Measurements from ENCODE around the gene AIMP1. TPM values are rescaled to one million over a fixed set of nuclear protein-coding genes. Genes with fewer than 3 reads are reported as not detected.

The AIMP1 gene
- total and polyA plus RNA-seq, 2 of the 13 experiments (the other 11 are each of a cell fraction or from before 2014, with no cell fraction given), result 28.6 to 82.9 TPM

DNA sequence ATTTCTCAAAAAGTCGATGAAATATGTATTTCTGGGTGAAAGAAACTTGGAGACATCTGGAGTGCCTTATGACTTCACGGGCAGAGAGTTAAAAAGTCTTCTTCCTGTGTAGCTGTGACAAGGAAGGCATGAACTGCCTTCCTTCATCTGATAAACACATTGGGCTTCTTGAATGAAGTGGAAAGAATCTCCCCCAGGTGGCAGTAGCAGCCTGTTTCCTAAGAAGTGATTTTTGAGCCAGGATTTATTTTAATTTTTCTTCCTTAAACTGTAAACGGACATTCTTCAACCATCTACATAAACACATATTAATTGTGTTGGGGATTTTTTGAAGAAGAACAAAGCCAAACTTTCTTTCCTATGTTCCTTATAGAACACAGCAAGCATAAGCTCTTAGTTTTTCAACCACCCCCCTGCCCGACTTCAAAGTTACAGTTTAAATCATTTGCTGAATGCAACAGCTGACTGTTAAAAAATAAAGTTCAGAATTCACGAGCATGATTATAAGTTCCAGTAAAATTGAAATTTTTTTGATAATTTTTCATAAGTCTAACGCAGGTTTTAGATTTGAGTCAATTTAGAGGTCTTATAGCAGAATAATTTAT, 53.2 kb downstream of the AIMP1 start (continued):
- TF ChIP-seq, protein P1, sequence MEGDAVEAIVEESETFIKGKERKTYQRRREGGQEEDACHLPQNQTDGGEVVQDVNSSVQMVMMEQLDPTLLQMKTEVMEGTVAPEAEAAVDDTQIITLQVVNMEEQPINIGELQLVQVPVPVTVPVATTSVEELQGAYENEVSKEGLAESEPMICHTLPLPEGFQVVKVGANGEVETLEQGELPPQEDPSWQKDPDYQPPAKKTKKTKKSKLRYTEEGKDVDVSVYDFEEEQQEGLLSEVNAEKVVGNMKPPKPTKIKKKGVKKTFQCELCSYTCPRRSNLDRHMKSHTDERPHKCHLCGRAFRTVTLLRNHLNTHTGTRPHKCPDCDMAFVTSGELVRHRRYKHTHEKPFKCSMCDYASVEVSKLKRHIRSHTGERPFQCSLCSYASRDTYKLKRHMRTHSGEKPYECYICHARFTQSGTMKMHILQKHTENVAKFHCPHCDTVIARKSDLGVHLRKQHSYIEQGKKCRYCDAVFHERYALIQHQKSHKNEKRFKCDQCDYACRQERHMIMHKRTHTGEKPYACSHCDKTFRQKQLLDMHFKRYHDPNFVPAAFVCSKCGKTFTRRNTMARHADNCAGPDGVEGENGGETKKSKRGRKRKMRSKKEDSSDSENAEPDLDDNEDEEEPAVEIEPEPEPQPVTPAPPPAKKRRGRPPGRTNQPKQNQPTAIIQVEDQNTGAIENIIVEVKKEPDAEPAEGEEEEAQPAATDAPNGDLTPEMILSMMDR (CRISPR knock-in tag; IDR thresholded peaks at IDR 0.05), result peak; percentile 73
- TF ChIP-seq HOXA7 (CRISPR knock-in tag; IDR thresholded peaks at IDR 0.05), result no peak
- no peak for TF ChIP-seq SETDB1 (CRISPR knock-in tag; IDR thresholded peaks at IDR 0.05; ENCODE audit: borderline replicate concordance)
- TF ChIP-seq ZNF75D (CRISPR knock-in tag; IDR thresholded peaks at IDR 0.05; ENCODE audit: borderline replicate concordance), result no peak
- no peak for TF ChIP-seq RFX1 (IDR thresholded peaks at IDR 0.05)
- TF ChIP-seq ZNF615 (CRISPR knock-in tag; IDR thresholded peaks at IDR 0.05; ENCODE audit: borderline replicate concordance), result no peak
- no peak for TF ChIP-seq JDP2 (CRISPR knock-in tag; IDR thresholded peaks at IDR 0.05; ENCODE audit: borderline replicate concordance)
- no peak for TF ChIP-seq ZNF296 (CRISPR knock-in tag; conservative IDR thresholded peaks at IDR 0.05)
- peak; percentile 67; the same call in 1 of the 2 replicates for TF ChIP-seq RAD21 (CRISPR knock-in tag; IDR thresholded peaks at IDR 0.05)
- no peak for TF ChIP-seq ZNF530 (CRISPR knock-in tag; IDR thresholded peaks at IDR 0.05; ENCODE audit: low read depth)
- TF ChIP-seq SMC3 (IDR thresholded peaks at IDR 0.05; ENCODE audit: low read length), result peak; percentile 76
- TF ChIP-seq PRMT3 (CRISPR knock-in tag; IDR thresholded peaks at IDR 0.05; ENCODE audit: borderline replicate concordance, low read depth), result no peak
- no peak for TF ChIP-seq ZNF891 (CRISPR knock-in tag; IDR thresholded peaks at IDR 0.05)
- TF ChIP-seq FOXK1 (CRISPR knock-in tag; IDR thresholded peaks at IDR 0.05; ENCODE audit: borderline replicate concordance, low read depth), result no peak
- TF ChIP-seq NFYC (CRISPR knock-in tag; IDR thresholded peaks at IDR 0.05), result no peak
- peak; percentile 83 for TF ChIP-seq STAG1 (CRISPR knock-in tag; IDR thresholded peaks at IDR 0.05)
- no peak for TF ChIP-seq MTF1 (CRISPR knock-in tag; IDR thresholded peaks at IDR 0.05)
- TF ChIP-seq ZKSCAN5 (CRISPR knock-in tag; IDR thresholded peaks at IDR 0.05), result no peak
- no peak for TF ChIP-seq ZNF275 (CRISPR knock-in tag; IDR thresholded peaks at IDR 0.05; ENCODE audit: borderline replicate concordance)
- TF ChIP-seq ZBTB8A (CRISPR knock-in tag; IDR thresholded peaks at IDR 0.05; ENCODE audit: borderline replicate concordance, low read depth), result no peak
- no peak for TF ChIP-seq IRF2 (CRISPR knock-in tag; IDR thresholded peaks at IDR 0.05)

Measured in HepG2 (cell line).